MCF 10A (cell line): Measurements from ENCODE around the gene SP9. TPM values are rescaled to one million over a fixed set of nuclear protein-coding genes. Genes with fewer than 3 reads are reported as not detected.

Experiments
- BruUV-seq: library from RNA; stranded (reverse); fragments of 400-500 nt; replicated peaks from 2 replicates; lab custom pipeline; 2021; lab: Mats Ljungman, UMichigan
- CTCF ChIA-PET: fragments of 300-600 bp; sonication (Branson Sonifier 250); formaldehyde crosslinking; extraction: SDS; loops from one replicate; lab custom pipeline; 2021; ENCODE audit warnings: antibody characterized with exemption, inconsistent platforms; lab: Yijun Ruan, JAX
- POLR2A ChIA-PET: fragments of 300-600, 350-650 bp; sonication (Branson Sonifier 250); formaldehyde crosslinking; extraction: SDS; loops from one replicate; lab custom pipeline; 2020; ENCODE audit warnings: antibody characterized with exemption, inconsistent platforms; lab: Yijun Ruan, JAX
- DNase-seq: peaks from one replicate; pipeline ENCODE4 v3.0.0-alpha.2; 2018; ENCODE audit not compliant: unreplicated experiment
- H3K27ac Mint-ChIP-seq: one replicate; pipeline ENCODE4 v1.8.0; 2022; ENCODE audit warnings: mild to moderate bottlenecking, low read depth, mixed read lengths; ENCODE audit not compliant: unreplicated experiment
- H3K27me3 Mint-ChIP-seq: one replicate; pipeline ENCODE4 v1.8.0; 2022; ENCODE audit warnings: mixed read lengths; ENCODE audit not compliant: insufficient read depth, unreplicated experiment
- H3K36me3 Mint-ChIP-seq: one replicate; pipeline ENCODE4 v1.8.0; 2022; ENCODE audit warnings: mild to moderate bottlenecking, moderate library complexity, mixed read lengths; ENCODE audit not compliant: insufficient read depth, unreplicated experiment
- H3K4me1 Mint-ChIP-seq: one replicate; pipeline ENCODE4 v1.8.0; 2022; ENCODE audit warnings: mixed read lengths; ENCODE audit not compliant: insufficient read depth, unreplicated experiment
- H3K4me3 Mint-ChIP-seq: one replicate; pipeline ENCODE4 v1.8.0; 2022; ENCODE audit warnings: mild to moderate bottlenecking, moderate library complexity, mixed read lengths; ENCODE audit not compliant: unreplicated experiment
- H3K9me3 Mint-ChIP-seq: one replicate; pipeline ENCODE4 v1.8.0; 2022; ENCODE audit warnings: mixed read lengths; ENCODE audit not compliant: unreplicated experiment
- intact Hi-C: fragments of 100-400 bp; cut with micrococcal nuclease; formaldehyde crosslinking; loops from 2 replicates; pipeline ENCODE4 v1.14.1; 2022
- total RNA-seq: library from RNA; stranded (reverse); gene quantifications from 2 replicates; pipeline ENCODE4 v1.2.3, GENCODE V29; 2022
- TF ChIP-seq, protein P1 (sequence below): fragments of 200-600 bp; IDR thresholded peaks from one replicate; pipeline ENCODE4 v1.8.0; 2022; ENCODE audit warnings: antibody characterized with exemption, mild to moderate bottlenecking; ENCODE audit not compliant: unreplicated experiment

The SP9 gene
- total RNA-seq, 1 experiment from 2014 or later = not detected

DNA sequence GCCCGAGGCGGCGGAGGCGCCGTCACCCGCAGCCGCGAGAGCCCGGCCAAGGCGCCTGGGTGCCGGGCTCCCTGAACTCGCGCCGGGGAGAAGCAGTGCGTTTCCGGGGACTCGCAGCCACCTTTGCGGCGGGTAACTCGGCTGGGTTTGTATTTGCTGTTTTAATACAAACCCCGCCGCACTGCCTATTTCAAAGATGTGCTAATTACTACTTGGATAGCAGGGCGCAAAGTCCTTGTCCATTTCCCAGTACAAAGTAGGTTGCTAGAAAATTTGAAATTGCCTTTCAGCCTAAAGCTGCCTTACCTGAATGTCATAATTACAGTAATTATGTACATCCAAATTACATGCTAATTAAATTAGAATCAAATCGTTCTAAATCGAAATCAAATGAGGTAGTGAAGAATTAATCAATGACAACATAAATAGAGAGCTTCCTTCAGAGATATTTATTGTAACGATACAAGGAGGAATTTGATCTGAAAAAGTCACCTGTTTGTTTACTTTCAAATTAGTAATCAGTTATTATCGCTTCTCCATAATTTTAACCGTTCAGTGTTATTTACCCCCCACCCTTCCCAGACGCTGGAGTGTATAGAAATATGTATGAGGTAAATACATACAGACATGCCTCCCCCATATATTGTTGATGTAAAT lies 8.1 kb downstream of the SP9 start:
- no TSS peak for BruUV-seq

DNA sequence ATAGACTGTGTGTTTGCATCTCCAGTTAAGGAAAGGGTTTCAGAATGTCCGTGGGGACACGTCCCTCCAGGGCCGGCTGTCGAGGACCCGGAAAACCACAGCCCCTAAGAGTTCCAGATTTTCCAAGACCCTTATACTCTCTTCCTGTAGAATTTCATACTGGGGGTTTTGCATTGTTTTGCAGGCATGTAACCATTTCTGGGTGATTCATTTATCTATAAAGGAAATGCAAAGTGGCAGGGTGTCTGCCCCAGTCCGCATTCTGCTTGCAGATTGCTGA lies 8.5 kb downstream of the SP9 start:
- TF ChIP-seq, protein P1, sequence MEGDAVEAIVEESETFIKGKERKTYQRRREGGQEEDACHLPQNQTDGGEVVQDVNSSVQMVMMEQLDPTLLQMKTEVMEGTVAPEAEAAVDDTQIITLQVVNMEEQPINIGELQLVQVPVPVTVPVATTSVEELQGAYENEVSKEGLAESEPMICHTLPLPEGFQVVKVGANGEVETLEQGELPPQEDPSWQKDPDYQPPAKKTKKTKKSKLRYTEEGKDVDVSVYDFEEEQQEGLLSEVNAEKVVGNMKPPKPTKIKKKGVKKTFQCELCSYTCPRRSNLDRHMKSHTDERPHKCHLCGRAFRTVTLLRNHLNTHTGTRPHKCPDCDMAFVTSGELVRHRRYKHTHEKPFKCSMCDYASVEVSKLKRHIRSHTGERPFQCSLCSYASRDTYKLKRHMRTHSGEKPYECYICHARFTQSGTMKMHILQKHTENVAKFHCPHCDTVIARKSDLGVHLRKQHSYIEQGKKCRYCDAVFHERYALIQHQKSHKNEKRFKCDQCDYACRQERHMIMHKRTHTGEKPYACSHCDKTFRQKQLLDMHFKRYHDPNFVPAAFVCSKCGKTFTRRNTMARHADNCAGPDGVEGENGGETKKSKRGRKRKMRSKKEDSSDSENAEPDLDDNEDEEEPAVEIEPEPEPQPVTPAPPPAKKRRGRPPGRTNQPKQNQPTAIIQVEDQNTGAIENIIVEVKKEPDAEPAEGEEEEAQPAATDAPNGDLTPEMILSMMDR = no peak
- Mint-ChIP-seq H3K4me1 (peaks cover 11% of the 10 kb centered on the region), H3K27ac (no peak overlapping the region), H3K36me3 (peaks cover 3% of the 10 kb centered on the region), H3K27me3 (no peaks in the 10 kb centered on the region), H3K9me3 (no peaks in the 10 kb centered on the region), H3K4me3 (no peak overlapping the region)
- no TSS peak for BruUV-seq
- ChIA-PET CTCF (interaction anchor here (0.6 to 2.6 kb wide), 4 partner anchors 25 to 290 kb away, joined by 3 to 7 read pairs (median 4); no protein-coding TSS in a partner anchor), POLR2A (no interaction called here)
- intact Hi-C loops = loop anchor here (10.0 kb wide), 2 partner anchors 268 to 378 kb away; partner anchors contain the start of gene SP3
- no peak for DNase-seq

More for the DNA sequence above, 8.1 kb downstream of the SP9 start:
- no peaks in the 10 kb centered on the region for H3K27me3 Mint-ChIP-seq
- no peak overlapping the region for H3K27ac Mint-ChIP-seq
- no peak for DNase-seq
- no peak overlapping the region for H3K4me3 Mint-ChIP-seq
- intact Hi-C loops = loop anchor here (10.0 kb wide), 2 partner anchors 268 to 378 kb away; partner anchors contain the start of gene SP3
- TF ChIP-seq, protein P1 = no peak
- CTCF ChIA-PET = interaction anchor here (0.6 to 2.6 kb wide), 4 partner anchors 26 to 289 kb away, joined by 3 to 7 read pairs (median 4); no protein-coding TSS in a partner anchor
- no peaks in the 10 kb centered on the region for H3K36me3 Mint-ChIP-seq
- H3K4me1 Mint-ChIP-seq = peaks cover 11% of the 10 kb centered on the region
- no peaks in the 10 kb centered on the region for H3K9me3 Mint-ChIP-seq
- POLR2A ChIA-PET = no interaction called here

DNA sequence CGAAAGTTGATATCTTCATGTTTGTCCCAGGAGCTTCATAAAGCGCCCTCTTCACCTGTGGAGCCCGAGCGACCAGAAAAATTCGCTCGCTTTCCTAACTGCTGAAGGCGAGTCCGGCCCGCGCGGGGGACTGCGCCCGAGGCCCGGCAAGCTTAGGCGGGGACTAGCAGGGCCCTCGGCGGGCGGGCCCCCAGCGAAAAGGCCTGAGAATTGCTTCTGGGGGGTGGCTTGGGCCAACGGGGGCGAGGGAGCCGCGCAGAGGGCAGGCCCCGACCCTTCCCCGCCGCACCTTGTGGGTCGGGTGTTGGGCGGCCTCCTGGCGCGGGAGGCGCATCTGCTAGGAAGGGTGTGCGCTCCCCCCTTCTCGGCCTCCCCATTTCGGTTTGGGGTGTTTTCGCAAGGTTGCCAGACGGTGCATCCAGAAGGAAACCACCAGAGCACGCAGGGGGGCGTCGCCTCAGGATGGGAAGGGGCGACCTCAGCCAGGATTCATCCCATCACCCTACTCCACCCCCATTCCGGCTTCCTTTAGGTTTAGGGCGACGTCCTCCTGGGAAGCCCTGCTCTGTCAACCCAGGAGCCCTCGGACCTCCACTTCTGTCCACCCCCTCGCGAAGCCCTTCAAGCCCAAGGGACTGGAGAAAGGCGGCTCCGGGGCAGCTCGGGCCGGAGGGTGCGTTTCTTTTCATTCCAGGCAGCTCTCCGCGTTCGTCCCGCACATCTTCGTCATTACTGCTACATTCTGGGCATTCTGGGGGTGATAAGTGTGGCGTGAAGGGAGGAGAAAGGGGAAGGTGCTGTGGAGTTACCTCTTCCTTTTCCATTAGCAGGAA lies 9.1 kb downstream of the SP9 start:
- Mint-ChIP-seq H3K9me3 (no peaks in the 10 kb centered on the region), H3K4me3 (no peak overlapping the region), H3K4me1 (peaks cover 11% of the 10 kb centered on the region), H3K27ac (no peak overlapping the region), H3K27me3 (no peaks in the 10 kb centered on the region), H3K36me3 (peaks cover 8% of the 10 kb centered on the region)
- TF ChIP-seq, protein P1 = no peak
- ChIA-PET CTCF (interaction anchor here (0.7 to 2.6 kb wide), 5 partner anchors 25 to 941 kb away, joined by 3 to 7 read pairs (median 5); no protein-coding TSS in a partner anchor), POLR2A (interaction anchor here (0.8 kb wide), 1 partner anchor 95 kb away, joined by 3 read pairs; the partner anchor contains the start of gene OLA1)
- intact Hi-C loops = loop anchor here (2.0 to 10.0 kb wide), 3 partner anchors 269 to 773 kb away; partner anchors contain the start of gene SP3
- no TSS peak for BruUV-seq
- DNase-seq = no peak
